Transverse colon (tissue), 3 donors: ENCODE measurements around the gene PPP4R3A.

Source experiments
- EP300 ChIP-seq: sonication (generic); formaldehyde crosslinking; IDR thresholded peaks from one replicate; pipeline ENCODE4 v1.6.1; 2017; ENCODE audit warnings: antibody characterized with exemption, low read depth
- POLR2A ChIP-seq: fragments of 450-650 bp; IDR thresholded peaks from one replicate; pipeline ENCODE4 v1.6.1; 2016; ENCODE audit warnings: antibody characterized with exemption, mild to moderate bottlenecking, moderate library complexity
- TF ChIP-seq, protein P1 (sequence below), 5 experiments: fragments of 200-600 bp in 3 of 5; fragments of 450-650 bp in 2 of 5; sonication (generic) in 3 of 5; IDR thresholded peaks; 1 replicate in 2 of 5; 2 replicates in 3 of 5; pipeline ENCODE4 v1.5.1; 2016 to 2017; ENCODE audit warnings: antibody characterized with exemption in 5 of 5, inconsistent platforms in 3 of 5, mild to moderate bottlenecking in 2 of 5, moderate library complexity in 1 of 5

DNA sequence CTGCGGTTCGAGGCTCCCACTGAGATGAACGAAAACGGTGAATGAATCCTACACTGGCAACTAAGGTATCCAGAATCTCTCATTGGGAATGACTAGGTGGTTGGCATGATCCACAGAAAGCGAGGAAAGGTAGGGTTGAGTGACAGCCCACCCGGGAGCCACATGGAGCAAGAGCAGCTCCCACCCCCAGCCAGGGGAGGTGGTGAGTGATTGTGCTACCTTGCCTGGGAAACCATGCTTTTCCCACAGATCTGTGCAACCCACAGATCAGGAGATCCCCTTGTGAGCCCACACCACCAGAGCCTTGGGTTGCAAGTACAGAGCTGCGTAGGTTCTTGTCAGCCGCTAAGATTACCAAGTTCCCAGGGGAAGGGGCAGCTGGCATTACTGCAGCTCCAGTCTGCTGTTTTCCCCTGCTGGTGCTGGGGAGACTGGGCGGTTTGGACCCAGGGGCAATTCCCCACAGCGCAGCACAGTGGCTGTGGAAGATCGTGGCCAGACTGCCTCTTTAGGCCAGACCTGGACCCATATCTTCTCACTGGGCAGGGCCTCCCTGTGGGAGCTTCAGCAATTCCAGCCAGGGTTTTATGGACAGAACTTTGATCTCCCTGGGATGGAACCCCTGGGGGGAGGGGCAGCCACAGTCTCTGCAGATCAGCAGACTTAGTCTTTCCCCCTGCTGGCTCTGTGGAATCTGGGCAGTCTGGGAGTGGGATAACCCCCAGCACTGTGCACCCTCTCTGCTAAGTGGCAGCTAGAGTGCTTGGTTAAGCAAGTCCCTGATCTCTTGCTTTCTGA lies 44.6 kb upstream of the PPP4R3A start:
- no peak for TF ChIP-seq POLR2A
- TF ChIP-seq, protein P1, sequence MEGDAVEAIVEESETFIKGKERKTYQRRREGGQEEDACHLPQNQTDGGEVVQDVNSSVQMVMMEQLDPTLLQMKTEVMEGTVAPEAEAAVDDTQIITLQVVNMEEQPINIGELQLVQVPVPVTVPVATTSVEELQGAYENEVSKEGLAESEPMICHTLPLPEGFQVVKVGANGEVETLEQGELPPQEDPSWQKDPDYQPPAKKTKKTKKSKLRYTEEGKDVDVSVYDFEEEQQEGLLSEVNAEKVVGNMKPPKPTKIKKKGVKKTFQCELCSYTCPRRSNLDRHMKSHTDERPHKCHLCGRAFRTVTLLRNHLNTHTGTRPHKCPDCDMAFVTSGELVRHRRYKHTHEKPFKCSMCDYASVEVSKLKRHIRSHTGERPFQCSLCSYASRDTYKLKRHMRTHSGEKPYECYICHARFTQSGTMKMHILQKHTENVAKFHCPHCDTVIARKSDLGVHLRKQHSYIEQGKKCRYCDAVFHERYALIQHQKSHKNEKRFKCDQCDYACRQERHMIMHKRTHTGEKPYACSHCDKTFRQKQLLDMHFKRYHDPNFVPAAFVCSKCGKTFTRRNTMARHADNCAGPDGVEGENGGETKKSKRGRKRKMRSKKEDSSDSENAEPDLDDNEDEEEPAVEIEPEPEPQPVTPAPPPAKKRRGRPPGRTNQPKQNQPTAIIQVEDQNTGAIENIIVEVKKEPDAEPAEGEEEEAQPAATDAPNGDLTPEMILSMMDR (IDR thresholded peaks at IDR 0.05) = peak in 2 of 5 experiments; percentile 29 to 44
- TF ChIP-seq EP300 = no peak
